ENCODE results near the gene MACROD2. TPM values are rescaled to one million over a fixed set of nuclear protein-coding genes. Genes with fewer than 3 reads are reported as not detected.

Gene MACROD2
- total and polyA plus RNA-seq, 7 donors: 0.20 to 4.8 (median 0.87) TPM

DNA sequence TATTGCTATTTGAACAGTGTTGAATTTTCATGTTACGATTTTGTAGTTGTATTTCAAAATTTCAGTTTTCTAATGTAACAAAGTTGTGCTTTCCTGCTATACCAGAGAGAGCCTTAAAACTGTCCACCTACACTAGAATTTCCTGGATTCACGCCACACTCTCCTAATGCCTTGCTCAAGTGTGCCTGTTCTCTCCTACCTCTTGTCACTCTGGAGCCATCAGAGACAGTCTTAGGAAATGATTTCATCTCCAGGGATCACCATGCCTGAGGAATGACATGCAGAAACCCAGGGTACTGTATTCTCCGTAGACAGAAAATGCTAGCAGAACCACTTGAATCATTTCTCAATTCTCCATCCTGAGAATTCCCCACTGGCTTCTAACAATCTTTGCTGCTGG is 1910.3 kb downstream of the MACROD2 start:
- Histone ChIP-seq H3K4me1 (no peaks in the 10 kb centered on the region), H3K36me3 (ENCODE audit: insufficient read depth in 1 of 2, low read depth in 1 of 2) (no peaks in the 10 kb centered on the region), H3K27me3 (ENCODE audit: insufficient read depth in 3 of 3, low read length in 2 of 3) (no peaks in the 10 kb centered on the region), H3K9me3 (no peaks in the 10 kb centered on the region), H3K27ac (no peak overlapping the region), H3K4me3 (no peak overlapping the region)
- TF ChIP-seq, protein P1, sequence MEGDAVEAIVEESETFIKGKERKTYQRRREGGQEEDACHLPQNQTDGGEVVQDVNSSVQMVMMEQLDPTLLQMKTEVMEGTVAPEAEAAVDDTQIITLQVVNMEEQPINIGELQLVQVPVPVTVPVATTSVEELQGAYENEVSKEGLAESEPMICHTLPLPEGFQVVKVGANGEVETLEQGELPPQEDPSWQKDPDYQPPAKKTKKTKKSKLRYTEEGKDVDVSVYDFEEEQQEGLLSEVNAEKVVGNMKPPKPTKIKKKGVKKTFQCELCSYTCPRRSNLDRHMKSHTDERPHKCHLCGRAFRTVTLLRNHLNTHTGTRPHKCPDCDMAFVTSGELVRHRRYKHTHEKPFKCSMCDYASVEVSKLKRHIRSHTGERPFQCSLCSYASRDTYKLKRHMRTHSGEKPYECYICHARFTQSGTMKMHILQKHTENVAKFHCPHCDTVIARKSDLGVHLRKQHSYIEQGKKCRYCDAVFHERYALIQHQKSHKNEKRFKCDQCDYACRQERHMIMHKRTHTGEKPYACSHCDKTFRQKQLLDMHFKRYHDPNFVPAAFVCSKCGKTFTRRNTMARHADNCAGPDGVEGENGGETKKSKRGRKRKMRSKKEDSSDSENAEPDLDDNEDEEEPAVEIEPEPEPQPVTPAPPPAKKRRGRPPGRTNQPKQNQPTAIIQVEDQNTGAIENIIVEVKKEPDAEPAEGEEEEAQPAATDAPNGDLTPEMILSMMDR (IDR thresholded peaks at IDR 0.05): no peak
- no peak for ATAC-seq
- intact Hi-C loops (cut with DNase I): no loop called here
- WGBS, 3 donors: 51 to 66% (median 62%) methylated on average over 3 of the region's 3 CpGs
- no peak for DNase-seq

DNA sequence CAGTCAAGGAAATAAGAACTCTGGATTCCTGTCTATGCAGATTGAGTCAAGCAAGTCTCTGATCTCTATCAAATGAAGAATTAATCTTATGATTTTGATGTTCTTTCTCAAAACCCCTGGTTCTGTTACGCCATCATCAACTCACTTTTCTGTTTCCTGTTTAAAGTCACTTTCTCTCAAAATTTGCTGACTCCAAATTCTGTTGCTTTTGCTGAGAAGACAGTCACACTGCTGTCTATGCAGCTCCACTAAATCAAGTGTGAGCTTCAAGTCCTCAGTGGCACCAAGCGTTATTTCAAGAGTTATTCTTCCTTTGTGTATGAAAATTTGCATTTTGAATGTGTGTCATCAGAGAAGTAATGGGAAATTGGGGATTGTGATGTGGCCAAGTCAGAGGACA is 1914.7 kb downstream of the MACROD2 start:
- H3K27me3 ChIP-seq (ENCODE audit: insufficient read depth in 3 of 3, low read length in 2 of 3): no peaks in the 10 kb centered on the region
- H3K4me3 ChIP-seq: no peak overlapping the region
- intact Hi-C loops (cut with DNase I): no loop called here
- H3K4me1 ChIP-seq: no peaks in the 10 kb centered on the region
- no peak for ATAC-seq
- WGBS, 3 donors: 95 to 99% (median 95%) methylated on average over 2 of the region's 2 CpGs
- TF ChIP-seq, protein P1 (IDR thresholded peaks at IDR 0.05): no peak
- DNase-seq: no peak
- H3K36me3 ChIP-seq (ENCODE audit: insufficient read depth in 1 of 2, low read depth in 1 of 2): no peaks in the 10 kb centered on the region
- H3K9me3 ChIP-seq: no peaks in the 10 kb centered on the region
- H3K27ac ChIP-seq: no peak overlapping the region

DNA sequence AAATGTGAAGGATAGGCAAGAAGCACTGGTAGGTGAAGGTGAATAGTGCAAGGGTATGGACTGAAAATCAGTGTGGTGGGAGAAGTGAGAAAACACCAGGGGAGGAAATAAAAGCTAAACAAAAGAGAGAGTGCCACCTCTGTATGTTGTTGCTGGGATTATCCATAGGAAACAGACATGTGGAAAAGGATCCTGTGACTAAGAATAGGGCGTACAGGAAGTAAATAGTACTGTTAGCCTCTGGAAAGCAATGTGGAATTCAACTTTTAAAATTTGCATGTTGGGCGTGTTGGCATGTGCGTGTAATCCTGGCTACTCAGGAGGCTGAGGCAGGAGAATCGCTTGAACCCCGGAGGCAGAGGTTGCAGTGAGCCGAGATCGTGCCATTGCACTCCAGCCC is 1916.3 kb downstream of the MACROD2 start:
- ATAC-seq (no peak), DNase-seq (no peak)
- Histone ChIP-seq H3K9me3 (no peaks in the 10 kb centered on the region), H3K4me3 (no peak overlapping the region), H3K27me3 (ENCODE audit: insufficient read depth in 3 of 3, low read length in 2 of 3) (no peaks in the 10 kb centered on the region), H3K36me3 (ENCODE audit: insufficient read depth in 1 of 2, low read depth in 1 of 2) (no peaks in the 10 kb centered on the region), H3K27ac (no peak overlapping the region), H3K4me1 (no peaks in the 10 kb centered on the region)
- 73 to 75% (median 75%) methylated on average over 7 of the region's 7 CpGs for WGBS, 3 donors
- intact Hi-C loops (cut with DNase I): no loop called here
- TF ChIP-seq, protein P1 (IDR thresholded peaks at IDR 0.05): no peak

DNA sequence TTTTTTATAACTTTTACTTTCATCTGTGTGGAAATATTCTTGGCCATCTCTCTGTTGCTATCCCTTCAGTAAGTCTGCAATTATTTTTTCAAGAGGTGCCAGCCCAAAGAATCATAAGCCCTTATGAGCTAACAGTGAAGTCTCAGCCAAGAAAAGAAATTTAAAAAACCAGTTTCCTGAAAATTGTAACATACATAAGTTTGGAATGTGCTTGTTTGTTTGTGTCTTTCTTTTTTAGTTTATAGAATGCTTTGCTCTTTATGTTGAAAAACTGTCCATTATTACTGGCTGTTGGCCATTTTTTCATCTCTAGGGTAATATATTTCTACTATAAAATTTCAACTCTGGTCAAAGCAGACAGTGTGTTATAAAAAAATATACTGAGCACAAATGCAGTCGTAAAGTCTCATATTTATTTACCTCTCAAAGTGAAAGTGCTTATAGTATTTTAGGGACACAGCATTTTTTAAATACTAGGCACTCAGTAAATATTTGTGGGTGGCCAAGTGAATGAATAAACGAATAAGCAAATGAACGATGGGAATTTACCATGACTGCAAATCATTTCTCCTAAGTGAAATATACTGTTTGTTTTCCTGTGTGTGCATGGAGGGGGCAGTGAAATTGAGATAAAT is 1918.2 kb downstream of the MACROD2 start:
- intact Hi-C loops (cut with DNase I): no loop called here
- ATAC-seq: no peak
- 14 to 28% (median 22%) methylated on average over 3 of the region's 3 CpGs for WGBS, 3 donors

More for the DNA sequence above, 1918.2 kb downstream of the MACROD2 start:
- Histone ChIP-seq H3K36me3 (ENCODE audit: insufficient read depth in 1 of 2, low read depth in 1 of 2) (no peaks in the 10 kb centered on the region), H3K27me3 (ENCODE audit: insufficient read depth in 3 of 3, low read length in 2 of 3) (no peaks in the 10 kb centered on the region), H3K4me1 (no peaks in the 10 kb centered on the region), H3K27ac (no peak overlapping the region), H3K9me3 (no peaks in the 10 kb centered on the region), H3K4me3 (no peak overlapping the region)
- DNase-seq: no peak
- TF ChIP-seq, protein P1 (IDR thresholded peaks at IDR 0.05): no peak

All from psoas muscle (tissue), 8 donors.